Measurements from ENCODE around the gene REX1BD.

GRCh38 chr19:18629166-18630088 lies 40.8 kb downstream of the REX1BD start:
- no peak for TF ChIP-seq GATAD1 (CRISPR knock-in tag; IDR thresholded peaks at IDR 0.05)
- no peak for TF ChIP-seq GABPA (IDR thresholded peaks at IDR 0.05; ENCODE audit: low read depth, low read length)
- TF ChIP-seq GABPA (CRISPR knock-in tag; IDR thresholded peaks at IDR 0.05; ENCODE audit: low read depth), result no peak
- TF ChIP-seq ZNF562 (CRISPR knock-in tag; IDR thresholded peaks at IDR 0.05; ENCODE audit: borderline replicate concordance), result no peak
- TF ChIP-seq FOXK2 (IDR thresholded peaks at IDR 0.05), result no peak
- no peak for TF ChIP-seq PCBP1 (IDR thresholded peaks at IDR 0.05; ENCODE audit: borderline replicate concordance, low read depth, low read length)
- TF ChIP-seq ZBTB49 (CRISPR knock-in tag; IDR thresholded peaks at IDR 0.05; ENCODE audit: borderline replicate concordance), result no peak
- TF ChIP-seq CTCF (CRISPR knock-in tag; IDR thresholded peaks at IDR 0.05), result no peak
- no peak for TF ChIP-seq ADNP (CRISPR knock-in tag; IDR thresholded peaks at IDR 0.05)
- no peak for TF ChIP-seq ZNF644 (CRISPR knock-in tag; IDR thresholded peaks at IDR 0.05; ENCODE audit: low read depth)
